ENCODE results near the gene RAB8A. TPM values are rescaled to one million over a fixed set of nuclear protein-coding genes. Genes with fewer than 3 reads are reported as not detected.

The RAB8A gene
- total RNA-seq, 1 experiment from 2014 or later, result 108 TPM

Other genes starting within 250 kb of the RAB8A start
- gene CYP4F2, start 213.8 kb upstream of the RAB8A start, total RNA-seq (2022), result not detected in 2 replicates
- not detected in 2 replicates for gene CYP4F11, start 177.4 kb upstream of the RAB8A start, total RNA-seq (2022)
- gene OR10H4, start 162.9 kb upstream of the RAB8A start, total RNA-seq (2022), result not detected in 2 replicates
- 368 and 392 TPM in 2 replicates for gene TPM4, start 35.4 kb upstream of the RAB8A start, total RNA-seq (2022)
- gene HSH2D, start 31.8 kb downstream of the RAB8A start, total RNA-seq (2022), result 0.23 and 0.35 TPM in 2 replicates
- gene CIB3, start 61.6 kb downstream of the RAB8A start, total RNA-seq (2022), result not detected in 2 replicates
- gene FAM32A, start 73.5 kb downstream of the RAB8A start, total RNA-seq (2022), result 113 and 126 TPM in 2 replicates
- 98.0 and 105 TPM in 2 replicates for gene AP1M1, start 86.0 kb downstream of the RAB8A start, total RNA-seq (2022)
- 0.77 and 1.2 TPM in 2 replicates for gene KLF2, start 212.9 kb downstream of the RAB8A start, total RNA-seq (2022)